HFFc6 (cell line): ENCODE results near the gene DDI2. TPM values are rescaled to one million over a fixed set of nuclear protein-coding genes. Genes with fewer than 3 reads are reported as not detected.
"Not testable (repeated sequence)": the region's sequence is repeated elsewhere in the genome, so short reads cannot be mapped to it uniquely, and the experiment has no call there.

Source experiments
- DNase-seq: peaks from one replicate; pipeline ENCODE4 v3.0.0-alpha.2; 2018
- H3K27ac Mint-ChIP-seq: 2 replicates; pipeline ENCODE4 v1.8.0; 2020; ENCODE audit warnings: mild to moderate bottlenecking, mixed read lengths
- H3K27me3 Mint-ChIP-seq: 2 replicates; pipeline ENCODE4 v1.8.0; 2021; ENCODE audit warnings: mild to moderate bottlenecking, moderate library complexity, mixed read lengths; ENCODE audit not compliant: insufficient read depth
- H3K36me3 Mint-ChIP-seq: 2 replicates; pipeline ENCODE4 v1.8.0; 2021; ENCODE audit warnings: low read depth, mixed read lengths
- H3K4me1 Mint-ChIP-seq: 2 replicates; pipeline ENCODE4 v1.8.0; 2020; ENCODE audit warnings: low read depth, mixed read lengths
- H3K4me3 Mint-ChIP-seq: 2 replicates; pipeline ENCODE4 v1.8.0; 2020; ENCODE audit warnings: mild to moderate bottlenecking, moderate library complexity, mixed read lengths
- H3K9me3 Mint-ChIP-seq: 2 replicates; pipeline ENCODE4 v1.8.0; 2020; ENCODE audit warnings: mild to moderate bottlenecking, mixed read lengths
- total RNA-seq, 6 experiments: library from RNA; stranded (reverse); fragmentation: NEBNext Ultra II Directional; extraction: Animal tissue kit (Norgen Biotek cat#: 25700); gene quantifications; 2 replicates in 1 of 6; 3 replicates in 5 of 6; pipeline ENCODE4 v1.2.3, GENCODE V29; 2021
- TF ChIP-seq, protein P1 (sequence below): fragments of 200-600 bp; sonication (generic); IDR thresholded peaks from 2 replicates; pipeline ENCODE4 v1.5.0; 2021; ENCODE audit warnings: antibody characterized with exemption, mild to moderate bottlenecking

The DDI2 gene
- total RNA-seq, 6 experiments from 2014 or later, result 11.6 to 15.3 (median 13.3) TPM

DNA sequence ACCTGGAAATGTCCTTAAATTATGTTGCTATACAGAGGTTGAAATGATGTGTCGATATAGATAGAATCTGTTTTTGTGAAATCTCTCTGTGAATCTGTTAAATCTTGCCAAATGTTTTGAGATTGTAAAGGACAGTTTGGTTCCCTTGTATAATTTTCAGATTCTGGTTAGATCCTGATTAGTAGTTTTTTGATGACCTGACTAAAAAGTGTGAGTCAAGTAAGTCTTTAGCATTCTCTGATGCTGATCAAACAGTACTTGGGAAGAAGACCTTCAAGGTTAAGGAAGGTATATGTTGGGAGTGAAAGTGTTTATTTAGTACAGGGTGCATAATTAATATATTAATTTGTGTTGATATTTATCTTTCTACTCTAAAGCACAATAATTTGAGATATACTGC is 32.7 kb downstream of the DDI2 start:
- H3K36me3 Mint-ChIP-seq, result peaks cover 30% of the 10 kb centered on the region
- DNase-seq, result no peak
- H3K4me3 Mint-ChIP-seq, result no peak overlapping the region
- TF ChIP-seq, protein P1, sequence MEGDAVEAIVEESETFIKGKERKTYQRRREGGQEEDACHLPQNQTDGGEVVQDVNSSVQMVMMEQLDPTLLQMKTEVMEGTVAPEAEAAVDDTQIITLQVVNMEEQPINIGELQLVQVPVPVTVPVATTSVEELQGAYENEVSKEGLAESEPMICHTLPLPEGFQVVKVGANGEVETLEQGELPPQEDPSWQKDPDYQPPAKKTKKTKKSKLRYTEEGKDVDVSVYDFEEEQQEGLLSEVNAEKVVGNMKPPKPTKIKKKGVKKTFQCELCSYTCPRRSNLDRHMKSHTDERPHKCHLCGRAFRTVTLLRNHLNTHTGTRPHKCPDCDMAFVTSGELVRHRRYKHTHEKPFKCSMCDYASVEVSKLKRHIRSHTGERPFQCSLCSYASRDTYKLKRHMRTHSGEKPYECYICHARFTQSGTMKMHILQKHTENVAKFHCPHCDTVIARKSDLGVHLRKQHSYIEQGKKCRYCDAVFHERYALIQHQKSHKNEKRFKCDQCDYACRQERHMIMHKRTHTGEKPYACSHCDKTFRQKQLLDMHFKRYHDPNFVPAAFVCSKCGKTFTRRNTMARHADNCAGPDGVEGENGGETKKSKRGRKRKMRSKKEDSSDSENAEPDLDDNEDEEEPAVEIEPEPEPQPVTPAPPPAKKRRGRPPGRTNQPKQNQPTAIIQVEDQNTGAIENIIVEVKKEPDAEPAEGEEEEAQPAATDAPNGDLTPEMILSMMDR, result no peak
- no peak overlapping the region for H3K27ac Mint-ChIP-seq
- no peaks in the 10 kb centered on the region; the same call in 1 of the 2 replicates for H3K4me1 Mint-ChIP-seq
- peaks cover 2% of the 10 kb centered on the region; the same call in 1 of the 2 replicates for H3K27me3 Mint-ChIP-seq
- H3K9me3 Mint-ChIP-seq, result no peaks in the 10 kb centered on the region

DNA sequence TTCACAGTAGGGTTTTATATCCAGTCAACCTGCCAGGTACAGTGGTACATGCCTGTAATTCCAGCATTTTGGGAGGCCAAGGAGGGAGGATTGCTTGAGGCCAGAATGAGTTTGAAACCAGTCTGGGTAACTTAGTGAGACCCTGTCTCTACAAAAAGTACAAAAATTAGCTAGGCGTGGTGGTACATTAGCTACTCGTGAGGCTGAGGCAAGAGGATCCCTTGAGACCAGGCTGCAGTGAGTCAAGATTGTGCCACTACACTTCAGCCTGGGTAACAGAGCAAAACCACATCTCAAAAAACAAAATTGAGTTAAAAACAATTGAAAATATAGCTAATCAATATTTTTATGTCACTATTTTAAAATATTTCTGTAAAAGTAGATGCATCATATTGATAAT is 33.2 kb downstream of the DDI2 start:
- H3K36me3 Mint-ChIP-seq, result peaks cover 25% of the 10 kb centered on the region
- peaks cover 2% of the 10 kb centered on the region; the same call in 1 of the 2 replicates for H3K27me3 Mint-ChIP-seq
- TF ChIP-seq, protein P1, result no peak
- no peaks in the 10 kb centered on the region for H3K9me3 Mint-ChIP-seq
- no peak overlapping the region for H3K4me3 Mint-ChIP-seq
- H3K4me1 Mint-ChIP-seq, result no peaks in the 10 kb centered on the region; the same call in 1 of the 2 replicates
- H3K27ac Mint-ChIP-seq, result no peak overlapping the region
- no peak for DNase-seq

DNA sequence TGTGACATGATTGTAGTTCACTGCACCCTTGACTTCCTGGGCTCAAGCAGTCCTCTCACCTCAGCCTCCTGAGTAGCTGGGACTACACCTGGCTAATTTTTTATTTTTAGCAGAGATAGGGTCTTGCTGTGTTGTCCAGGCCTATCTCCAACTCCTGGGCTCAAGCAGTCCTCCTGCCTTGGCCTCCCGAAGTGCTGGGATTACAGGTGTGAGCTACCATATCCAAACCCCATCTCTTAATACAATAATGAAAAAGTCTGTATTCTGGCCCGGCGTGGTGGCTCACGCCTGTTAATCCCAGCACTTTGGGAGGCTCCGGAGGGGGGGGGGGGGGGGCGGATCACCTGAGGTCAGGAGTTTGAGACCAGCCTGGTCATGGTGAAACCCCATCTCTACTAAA is 34.9 kb downstream of the DDI2 start:
- not testable (repeated sequence) for H3K4me3 Mint-ChIP-seq, H3K27me3 Mint-ChIP-seq, DNase-seq, H3K27ac Mint-ChIP-seq, H3K4me1 Mint-ChIP-seq, H3K9me3 Mint-ChIP-seq
- H3K36me3 Mint-ChIP-seq, result peaks cover 35% of the 10 kb centered on the region

DNA sequence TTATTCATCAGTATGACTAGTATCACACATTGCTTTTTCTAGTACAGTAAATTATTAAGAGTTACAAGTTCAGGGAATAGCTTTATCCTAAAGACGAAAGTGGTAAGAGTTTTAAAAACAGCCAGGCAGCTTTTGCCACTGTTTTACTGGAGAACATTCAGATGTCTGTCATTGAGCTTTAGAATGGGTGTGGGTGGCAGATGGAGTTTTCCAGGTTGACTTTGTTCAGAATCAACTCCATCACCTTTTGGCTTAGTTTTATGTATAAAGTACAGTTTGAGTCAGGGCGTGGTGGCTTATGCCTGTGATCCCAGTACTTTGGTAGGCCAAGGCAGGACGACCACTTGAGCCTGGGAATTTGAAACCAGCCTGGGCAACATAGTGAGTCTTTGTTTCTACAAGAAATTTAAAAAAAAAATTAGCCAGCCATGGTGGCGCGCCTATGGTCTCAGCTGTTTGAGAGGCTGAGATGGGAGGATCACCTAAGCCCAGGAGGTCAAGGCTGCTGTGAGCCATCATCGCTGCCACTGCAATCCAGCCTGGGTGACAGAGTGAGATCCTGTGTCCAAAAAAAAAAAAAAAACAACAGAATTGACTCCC is 36.9 kb downstream of the DDI2 start:
- H3K27me3 Mint-ChIP-seq, result peaks cover 2% of the 10 kb centered on the region; the same call in 1 of the 2 replicates
- H3K4me1 Mint-ChIP-seq, result no peaks in the 10 kb centered on the region; the same call in 1 of the 2 replicates
- no peak overlapping the region for H3K4me3 Mint-ChIP-seq
- TF ChIP-seq, protein P1, result no peak
- H3K27ac Mint-ChIP-seq, result no peak overlapping the region
- DNase-seq, result no peak
- H3K36me3 Mint-ChIP-seq, result peaks cover 29% of the 10 kb centered on the region
- H3K9me3 Mint-ChIP-seq, result no peaks in the 10 kb centered on the region

DNA sequence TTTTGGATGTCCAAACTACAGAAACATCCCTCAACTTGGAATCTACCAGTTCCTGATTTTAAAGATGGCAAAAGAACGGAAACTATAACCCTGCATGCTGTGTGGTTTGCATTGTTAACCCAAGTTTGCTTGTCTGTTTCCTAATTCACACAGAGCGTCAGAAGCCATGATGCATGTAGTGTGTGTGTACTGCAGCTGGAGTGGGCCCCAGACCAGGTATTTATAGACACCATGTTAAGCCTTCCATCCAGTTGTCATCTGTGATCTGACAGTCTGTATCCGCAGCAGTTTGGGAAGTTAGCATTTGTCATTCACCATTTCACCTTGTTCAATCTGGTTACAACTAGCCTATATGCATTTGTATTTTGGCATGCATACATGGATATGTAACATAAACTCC is 39.2 kb downstream of the DDI2 start:
- Mint-ChIP-seq H3K27ac (no peak overlapping the region), H3K4me1 (no peaks in the 10 kb centered on the region; the same call in 1 of the 2 replicates), H3K4me3 (no peak overlapping the region), H3K36me3 (peaks cover 37% of the 10 kb centered on the region), H3K27me3 (no peaks in the 10 kb centered on the region), H3K9me3 (no peaks in the 10 kb centered on the region)
- TF ChIP-seq, protein P1, result no peak
- DNase-seq, result no peak

DNA sequence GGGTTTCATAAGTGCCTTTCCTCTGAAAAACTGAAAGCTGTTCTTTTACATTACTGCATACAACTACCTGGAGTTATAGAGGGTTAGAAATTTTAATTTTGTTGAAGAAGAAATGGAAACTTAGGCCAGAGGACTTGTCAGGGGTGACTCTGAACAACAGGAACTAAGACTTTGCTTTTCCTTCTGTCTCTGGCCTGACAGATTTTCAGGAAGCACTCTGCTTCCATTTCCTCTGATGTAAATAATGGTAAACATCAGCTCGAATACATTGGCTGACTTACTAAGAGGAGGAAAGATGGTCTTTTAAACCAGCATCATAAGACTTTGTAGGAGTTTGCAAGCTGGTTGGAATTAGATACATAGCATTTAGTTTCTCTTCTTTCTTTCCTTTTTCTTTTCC is 39.8 kb downstream of the DDI2 start:
- Mint-ChIP-seq H3K27me3 (no peaks in the 10 kb centered on the region), H3K36me3 (peaks cover 37% of the 10 kb centered on the region), H3K4me1 (no peaks in the 10 kb centered on the region; the same call in 1 of the 2 replicates), H3K9me3 (no peaks in the 10 kb centered on the region), H3K4me3 (no peak overlapping the region), H3K27ac (peak overlapping the region; percentile 14; the same call in 1 of the 2 replicates)
- no peak for DNase-seq
- TF ChIP-seq, protein P1, result no peak
